ENCODE data around the gene LIN7A.

LIN7A gene

GRCh38 chr12:80745851-80746505 lies 191.8 kb downstream of the LIN7A start:
- peak; percentile 43 for DNase-seq

Data from femur (tissue), 1 donor.